Skeletal muscle cell (primary cell): ENCODE measurements around the gene ADAMTS4.

Experiments used
- DNase-seq: peaks from one replicate; pipeline ENCODE4 v3.0.0-alpha.2; 2010; ENCODE audit warnings: low read depth
- H3K4me3 ChIP-seq: 2 replicates; pipeline ENCODE4 v1.5.1; 2011; ENCODE audit warnings: low read depth, mild to moderate bottlenecking, control low read depth, low read length, moderate library complexity

Gene ADAMTS4

GRCh38 chr1:161197560-161198193, 1.2 kb downstream of the ADAMTS4 start:
- peak overlapping the region; percentile 47 for H3K4me3 ChIP-seq
- DNase-seq = no peak

GRCh38 chr1:161196521-161197451, 2.1 kb downstream of the ADAMTS4 start:
- peak overlapping the region; percentile 47 for H3K4me3 ChIP-seq
- peak; percentile 65 for DNase-seq

GRCh38 chr1:161196111-161196510, 2.7 kb downstream of the ADAMTS4 start:
- H3K4me3 ChIP-seq = no peak overlapping the region
- no peak for DNase-seq

GRCh38 chr1:161195171-161195570, 3.7 kb downstream of the ADAMTS4 start:
- no peak for DNase-seq
- H3K4me3 ChIP-seq = no peak overlapping the region

GRCh38 chr1:161193561-161194235, 5.2 kb downstream of the ADAMTS4 start:
- H3K4me3 ChIP-seq = no peak overlapping the region
- no peak for DNase-seq

- no peak overlapping the region for H3K4me3 ChIP-seq
- DNase-seq = no peak
Observed at GRCh38 chr1:161192476-161193465, 6.1 kb downstream of the ADAMTS4 start.

- H3K4me3 ChIP-seq = no peak overlapping the region
- DNase-seq = no peak
Observed at GRCh38 chr1:161191971-161192370, 6.9 kb downstream of the ADAMTS4 start.

- DNase-seq = no peak
- H3K4me3 ChIP-seq = no peak overlapping the region
Observed at GRCh38 chr1:161190962-161191521, 7.8 kb downstream of the ADAMTS4 start.

- no peak for DNase-seq
- no peak overlapping the region for H3K4me3 ChIP-seq
Observed at GRCh38 chr1:161189036-161189435, 9.8 kb downstream of the ADAMTS4 start.

GRCh38 chr1:161188381-161188780, 10.5 kb downstream of the ADAMTS4 start:
- DNase-seq = no peak

GRCh38 chr1:161187311-161187710, 11.5 kb downstream of the ADAMTS4 start:
- DNase-seq = no peak
- H3K4me3 ChIP-seq = no peak overlapping the region

More at GRCh38 chr1:161188381-161188780, 10.5 kb downstream of the ADAMTS4 start:
- no peak overlapping the region for H3K4me3 ChIP-seq

GRCh38 chr1:161185732-161186311, 13.0 kb downstream of the ADAMTS4 start:
- DNase-seq = no peak
- H3K4me3 ChIP-seq = no peak overlapping the region

- H3K4me3 ChIP-seq = no peak overlapping the region
- peak; percentile 54 for DNase-seq
Observed at GRCh38 chr1:161185282-161185682, 13.6 kb downstream of the ADAMTS4 start.

GRCh38 chr1:161182214-161182613, 16.6 kb downstream of the ADAMTS4 start:
- H3K4me3 ChIP-seq = no peak overlapping the region
- no peak for DNase-seq

- no peak for DNase-seq
- no peak overlapping the region for H3K4me3 ChIP-seq
Observed at GRCh38 chr1:161180639-161181038, 18.2 kb downstream of the ADAMTS4 start.

- no peak overlapping the region for H3K4me3 ChIP-seq
- DNase-seq = no peak
Observed at GRCh38 chr1:161179698-161180097, 19.2 kb downstream of the ADAMTS4 start.

- no peak for DNase-seq
- H3K4me3 ChIP-seq = peak overlapping the region; percentile 89
Observed at GRCh38 chr1:161177936-161178244, 21.0 kb downstream of the ADAMTS4 start.

- DNase-seq = peak; percentile 41
Observed at GRCh38 chr1:161177112-161177935, 21.5 kb downstream of the ADAMTS4 start, which contains the start of gene B4GALT3. B4GALT3 (minus strand) TSS chr1:161177507; CDS start chr1:161176060, 1,447 bp downstream.

More at GRCh38 chr1:161177112-161177935, 21.5 kb downstream of the ADAMTS4 start, which contains the start of gene B4GALT3:
- peak within 1 kb of the TSS; percentile 89 for H3K4me3 ChIP-seq
